ENCODE data around the gene CDKAL1.

The CDKAL1 gene

DNA sequence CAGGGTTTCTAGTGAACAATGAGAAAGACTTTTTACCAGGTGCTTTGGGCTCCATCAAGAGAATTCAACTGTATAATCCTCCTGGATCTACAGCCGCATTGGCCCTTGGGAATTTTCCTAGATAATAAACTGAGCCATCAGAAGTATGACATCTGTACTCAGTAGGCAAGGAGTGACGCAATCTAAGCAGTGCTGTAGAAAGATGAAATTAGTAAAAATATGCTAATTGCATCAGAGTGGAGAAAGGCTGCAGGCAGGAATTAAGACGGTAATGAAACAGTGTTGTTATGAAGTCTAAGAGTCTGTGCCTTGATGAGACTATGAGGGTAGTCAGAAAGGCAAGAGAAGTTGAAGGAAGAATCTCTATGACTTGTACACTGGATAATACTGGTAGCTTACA lies 551.4 kb downstream of the CDKAL1 start:
- no peak for DNase-seq

- no peak for DNase-seq
These were observed 552.9 kb downstream of the CDKAL1 start for GRCh38 chr6:21087188-21087587.

- no peak for DNase-seq
These were observed 557.2 kb downstream of the CDKAL1 start for GRCh38 chr6:21091411-21091810.

GRCh38 chr6:21092231-21092772 lies 558.0 kb downstream of the CDKAL1 start:
- DNase-seq = peak; percentile 50 to 82

GRCh38 chr6:21095462-21095861 lies 561.2 kb downstream of the CDKAL1 start:
- no peak for DNase-seq

DNA sequence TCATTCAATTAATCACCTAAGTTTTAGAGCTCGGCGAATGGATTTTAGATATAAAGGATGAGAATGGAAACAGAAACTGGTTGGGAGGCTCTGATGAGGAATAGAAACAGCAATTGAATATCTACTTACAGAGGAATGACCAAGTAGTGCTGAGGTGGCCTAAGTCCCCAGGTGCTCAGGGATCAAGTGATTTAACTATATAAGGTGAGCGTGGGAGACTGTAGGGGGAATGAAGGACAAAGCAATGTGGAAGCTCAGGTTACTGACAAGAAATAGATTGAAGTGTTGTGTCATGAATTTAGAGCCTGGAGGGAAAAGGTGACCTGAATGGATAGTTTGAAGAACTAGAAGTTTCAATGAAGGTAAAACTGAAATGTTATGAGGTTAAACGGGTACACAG lies 563.9 kb downstream of the CDKAL1 start:
- DNase-seq = no peak

GRCh38 chr6:21098744-21099143 lies 564.5 kb downstream of the CDKAL1 start:
- peak; percentile 8 to 48 for DNase-seq

GRCh38 chr6:21099338-21100314 lies 565.4 kb downstream of the CDKAL1 start:
- no peak for DNase-seq

DNA sequence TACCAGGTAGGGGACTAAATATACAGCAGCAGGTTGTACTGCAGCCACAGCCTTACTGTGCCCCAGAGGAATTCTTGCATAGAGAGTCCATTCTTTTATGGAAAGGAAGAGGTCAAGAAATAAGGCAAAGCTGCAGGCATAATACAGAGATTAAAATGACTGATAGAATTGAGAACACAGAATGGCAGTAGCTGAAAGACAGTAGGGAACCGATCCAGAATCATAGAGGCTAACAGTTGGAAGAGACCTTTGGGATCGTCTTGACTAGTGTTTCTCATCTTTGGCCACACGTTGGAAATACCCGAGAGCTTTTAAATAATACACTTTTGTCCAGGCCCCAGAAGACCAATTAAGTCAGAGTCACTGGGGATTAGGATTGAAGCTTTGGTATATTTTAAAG lies 566.7 kb downstream of the CDKAL1 start:
- DNase-seq = no peak

DNA sequence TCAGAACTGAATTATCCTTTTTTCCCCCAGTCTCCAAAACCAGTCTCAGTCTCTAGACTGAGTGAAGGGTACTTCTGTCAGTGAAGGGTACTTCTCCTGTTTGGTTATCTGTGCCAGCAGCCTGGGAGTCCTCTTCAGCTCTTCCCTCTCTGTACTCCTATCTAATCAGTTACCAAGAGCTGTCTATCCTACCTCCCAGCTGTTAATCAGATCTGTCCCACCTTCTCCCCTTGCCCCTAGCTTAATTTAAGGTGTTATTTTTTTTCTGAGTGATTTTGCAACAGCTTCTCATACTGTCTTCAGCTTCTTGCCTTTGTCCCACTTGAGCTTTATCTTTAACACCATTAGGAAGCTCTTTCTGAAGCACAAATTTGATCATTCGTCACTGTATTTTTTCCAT lies 567.4 kb downstream of the CDKAL1 start:
- no peak for DNase-seq

- DNase-seq = no peak
These were observed 567.9 kb downstream of the CDKAL1 start for GRCh38 chr6:21102201-21102600.

DNA sequence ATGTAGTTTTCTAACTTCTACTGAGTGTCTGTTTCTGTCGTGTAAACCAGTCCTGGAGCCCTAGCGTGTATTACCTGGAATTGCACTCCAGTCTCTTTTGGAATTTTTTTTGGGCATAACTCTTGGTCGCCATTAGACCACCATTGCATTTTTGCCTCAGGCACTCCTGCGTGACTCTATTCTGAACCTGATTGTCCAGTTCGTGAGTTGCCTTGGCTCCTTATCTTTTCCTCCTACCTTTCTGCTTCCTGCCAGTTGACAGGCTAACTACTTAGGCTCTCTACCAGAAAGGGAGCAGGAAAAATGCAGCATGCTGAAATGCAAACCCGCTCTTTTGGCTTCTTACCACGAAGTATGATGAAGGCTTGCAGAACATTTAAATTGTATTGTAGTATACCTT lies 568.4 kb downstream of the CDKAL1 start:
- DNase-seq = no peak

DNA sequence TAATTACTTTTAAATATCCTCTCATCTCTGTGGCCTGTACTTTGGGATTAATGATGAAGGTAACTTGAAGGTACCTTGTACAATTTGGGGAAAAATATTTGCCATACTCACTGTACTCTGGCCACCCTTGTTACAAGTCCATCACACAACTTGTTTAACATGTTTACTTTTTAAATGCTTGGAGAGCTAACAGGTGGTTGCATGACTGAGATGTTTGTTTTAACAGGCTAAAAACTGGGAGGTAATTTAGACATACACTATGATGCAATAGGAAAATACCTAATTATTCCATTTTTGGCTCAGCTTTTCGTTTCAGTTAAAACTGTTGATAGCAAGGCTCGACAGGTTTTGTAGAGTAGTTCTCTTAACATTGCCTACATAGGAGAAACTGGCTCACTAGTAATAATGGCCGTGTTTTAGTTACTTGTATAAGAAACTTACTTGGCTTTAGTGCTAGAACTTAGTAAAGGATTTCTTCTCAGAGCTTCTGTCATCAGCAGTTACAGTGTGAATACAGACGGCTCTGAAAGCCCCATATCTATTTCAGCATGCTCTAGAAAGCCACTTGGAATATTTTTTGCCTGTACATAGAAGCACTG lies 569.5 kb downstream of the CDKAL1 start:
- no peak for DNase-seq

DNA sequence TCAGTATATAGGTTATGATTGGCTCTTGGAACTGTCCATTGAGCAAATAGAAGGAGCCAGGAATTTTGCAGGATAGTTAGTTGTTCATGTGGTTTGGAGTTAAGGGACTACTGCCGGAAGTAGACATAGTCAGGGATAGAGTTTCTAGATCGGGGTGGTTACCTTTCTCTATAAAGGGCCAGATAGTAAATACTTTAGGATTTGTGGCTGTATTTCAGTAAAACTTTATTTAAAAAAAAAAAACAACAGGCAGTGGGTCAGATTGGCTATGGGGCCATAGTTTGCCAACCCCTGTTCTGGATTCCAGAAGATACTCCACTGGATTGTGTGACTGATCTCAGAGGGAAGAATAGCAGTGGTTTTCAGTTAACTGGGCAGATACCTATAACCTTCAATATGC lies 570.0 kb downstream of the CDKAL1 start:
- no peak for DNase-seq

DNA sequence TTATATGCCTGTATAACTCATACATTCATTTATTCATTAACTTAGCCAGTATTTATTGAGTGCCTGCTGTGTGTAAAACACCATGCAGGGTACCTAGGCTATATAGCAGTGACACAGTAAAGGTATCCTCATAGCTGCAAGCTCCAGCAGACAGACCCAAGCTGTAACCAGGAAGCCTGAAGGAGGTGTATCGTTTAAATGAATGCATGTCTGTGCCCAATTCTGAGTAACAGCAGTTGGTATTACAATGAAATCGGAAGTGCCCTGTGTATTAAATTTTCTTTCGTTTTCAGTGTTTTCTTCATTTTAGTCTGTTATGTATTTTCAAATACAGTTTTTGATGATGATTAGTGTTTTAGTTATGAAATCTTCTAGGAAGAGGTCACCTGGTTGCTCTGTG lies 573.5 kb downstream of the CDKAL1 start:
- DNase-seq = no peak

DNA sequence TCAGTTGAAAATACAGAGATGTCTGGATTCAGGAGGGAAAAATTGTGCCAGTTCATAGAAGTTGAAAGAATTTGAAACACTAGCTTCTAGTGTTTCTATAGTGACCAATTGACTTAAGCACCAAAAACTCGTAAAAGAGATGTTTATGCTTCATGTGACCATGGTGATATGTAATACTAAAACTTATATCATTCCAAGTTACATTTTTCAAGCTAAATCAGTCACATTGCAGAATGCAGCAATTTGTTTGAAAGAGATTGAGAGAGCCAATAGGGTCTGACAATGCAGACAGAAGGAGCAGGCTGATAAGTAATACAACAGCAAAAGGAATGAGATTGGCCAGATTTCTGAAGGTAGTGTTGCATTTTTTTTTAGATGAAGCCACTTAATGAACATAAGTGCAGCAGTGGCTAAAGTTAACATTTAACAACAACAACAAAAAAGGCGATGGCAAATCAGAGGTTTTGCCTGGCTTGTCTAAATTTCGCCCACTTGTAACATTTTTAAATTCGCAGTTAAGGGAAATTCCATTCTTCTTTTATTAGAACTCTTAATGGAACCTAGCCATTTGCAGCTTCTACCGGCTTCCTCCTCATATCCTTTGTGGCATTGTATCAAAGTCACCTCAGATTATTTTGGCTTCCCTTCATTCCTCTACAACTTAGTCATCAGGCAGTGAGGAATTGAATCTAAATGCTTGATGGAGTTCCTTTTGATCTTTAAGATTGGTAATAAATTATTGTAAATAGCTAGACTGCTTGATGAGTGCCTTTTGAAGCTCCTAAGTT lies 575.3 kb downstream of the CDKAL1 start:
- no peak for DNase-seq

DNA sequence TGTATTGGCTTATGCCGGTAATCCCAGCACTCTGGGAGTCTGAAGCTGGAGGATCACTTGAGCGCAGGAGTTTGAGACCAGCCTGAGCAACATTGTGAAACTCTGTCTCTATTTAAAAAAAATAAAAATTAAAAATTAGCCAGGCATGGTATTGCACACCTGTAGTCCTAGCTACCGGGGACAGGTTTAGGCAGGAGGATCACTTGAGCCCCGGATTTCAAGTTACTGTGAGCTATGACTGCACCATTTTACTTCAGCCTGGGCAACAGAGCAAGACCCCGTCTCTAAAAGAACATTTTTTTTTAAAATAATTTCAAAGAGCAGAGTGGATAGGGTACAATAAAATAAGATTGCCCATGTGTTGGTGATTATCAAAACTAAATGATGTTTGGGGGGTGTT lies 576.4 kb downstream of the CDKAL1 start:
- DNase-seq = no peak

DNA sequence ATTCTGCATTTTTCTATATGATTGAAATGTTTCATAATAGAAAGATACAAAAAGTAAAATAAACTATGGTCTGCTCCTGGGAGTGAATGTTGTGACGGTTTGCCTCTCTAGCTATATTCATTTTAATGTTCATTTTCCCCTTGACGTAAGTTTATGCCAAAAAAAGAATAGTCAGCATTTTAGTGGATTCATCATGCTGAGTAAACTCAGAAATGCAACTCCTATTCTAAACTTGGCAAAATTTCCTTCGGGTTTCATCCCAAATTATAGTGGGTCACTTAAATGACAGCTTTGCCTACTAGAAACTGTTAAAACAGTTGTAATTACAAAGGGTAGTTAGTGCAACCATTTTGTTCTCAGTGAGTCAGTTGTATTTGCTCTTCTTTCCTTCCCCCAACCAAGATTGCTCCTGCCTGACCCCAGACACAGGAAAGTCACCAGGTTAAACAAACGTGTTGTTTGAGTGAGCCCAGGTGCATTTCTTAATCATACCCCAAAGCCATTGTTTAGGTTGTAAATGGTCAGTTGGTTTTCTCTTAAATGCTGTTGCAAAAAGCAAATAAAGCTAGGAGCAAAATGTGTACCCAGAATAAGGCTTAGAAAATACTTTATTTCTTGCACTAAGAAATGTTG lies 577.0 kb downstream of the CDKAL1 start:
- no peak for DNase-seq

DNA sequence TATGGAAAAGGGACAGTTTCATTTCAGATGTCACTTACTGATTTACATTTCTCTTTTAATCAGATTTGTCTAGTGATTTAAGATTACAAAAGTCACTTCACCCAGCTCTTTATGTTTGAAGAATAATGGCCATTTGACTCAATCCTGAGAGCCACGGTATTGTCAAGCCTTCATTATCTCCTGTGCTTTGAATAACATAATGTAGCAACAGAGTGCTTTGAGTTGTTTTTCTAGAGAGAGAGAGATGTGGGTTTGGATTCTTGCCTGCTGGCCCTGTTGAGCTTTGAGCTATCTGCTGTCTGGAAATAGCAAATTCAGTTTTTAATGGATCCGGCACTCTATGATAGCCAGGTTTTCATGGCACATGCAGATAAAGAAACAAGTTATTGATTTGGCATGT lies 580.9 kb downstream of the CDKAL1 start:
- no peak for DNase-seq

- DNase-seq = no peak
These were observed 582.5 kb downstream of the CDKAL1 start for GRCh38 chr6:21116736-21117135.

GRCh38 chr6:21118216-21118780 lies 584.0 kb downstream of the CDKAL1 start:
- DNase-seq = no peak

- no peak for DNase-seq
These were observed 587.4 kb downstream of the CDKAL1 start for GRCh38 chr6:21121636-21122136.
